ENCODE results near the gene VIPR2. TPM values are rescaled to one million over a fixed set of nuclear protein-coding genes. Genes with fewer than 3 reads are reported as not detected.

The VIPR2 gene
- total RNA-seq, 4 donors from 2014 or later, result 9.3 to 16.6 (median 12.1) TPM

DNA sequence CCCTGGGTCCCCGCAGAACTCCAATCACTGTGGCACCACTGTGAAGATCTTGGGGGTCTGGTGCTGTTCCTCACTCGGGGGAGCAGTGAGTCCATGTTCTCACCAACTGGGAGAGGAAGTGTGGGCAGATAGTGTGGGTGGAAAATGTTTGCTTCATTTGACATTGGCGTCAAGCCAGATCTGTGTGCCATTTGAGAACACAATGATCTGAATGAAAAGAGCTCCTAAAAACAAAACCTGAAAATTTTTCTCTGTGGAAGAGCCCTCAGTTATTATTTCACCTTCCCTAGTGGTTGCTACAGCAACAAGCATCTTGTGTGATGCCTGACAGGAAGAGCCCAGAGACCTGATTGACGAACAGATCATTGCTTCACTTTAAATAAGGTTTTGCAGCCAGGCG, 125.6 kb downstream of the VIPR2 start:
- no peak for DNase-seq (ENCODE audit: extremely low spot score)
- H3K27ac ChIP-seq (replicated peaks in 1 of 4), result no peak overlapping the region
- H3K4me1 ChIP-seq, result peaks cover 18 to 28% (median 26%) of the 10 kb centered on the region in 4 donors
- H3K4me3 ChIP-seq, result no peak overlapping the region
- TF ChIP-seq POLR2A (IDR thresholded peaks at IDR 0.05; ENCODE audit: low read depth) (no peak), CTCF (IDR thresholded peaks at IDR 0.05) (no peak), POLR2AphosphoS5 (IDR thresholded peaks at IDR 0.05) (no peak), EP300 (IDR thresholded peaks at IDR 0.05) (no peak)
- 75% methylated on average over 5 of the region's 5 CpGs for WGBS
- H3K36me3 ChIP-seq, result no peaks in the 10 kb centered on the region
- peaks cover 0 to 5% (median 0%) of the 10 kb centered on the region in 4 donors for H3K27me3 ChIP-seq
- intact Hi-C loops (cut with DNase I), result no loop called here
- H3K9me3 ChIP-seq, result no peaks in the 10 kb centered on the region

GRCh38 chr7:159017741-159018140, 126.9 kb downstream of the VIPR2 start:
- no peak for DNase-seq (ENCODE audit: extremely low spot score)
- no peak overlapping the region for H3K27ac ChIP-seq (replicated peaks in 1 of 4)
- H3K9me3 ChIP-seq, result no peaks in the 10 kb centered on the region
- intact Hi-C loops (cut with DNase I), result no loop called here
- 74% methylated on average over 3 of the region's 3 CpGs for WGBS
- H3K4me3 ChIP-seq, result no peak overlapping the region
- H3K4me1 ChIP-seq, result peaks cover 29 to 42% (median 37%) of the 10 kb centered on the region in 4 donors
- H3K27me3 ChIP-seq, result no peaks in the 10 kb centered on the region
- H3K36me3 ChIP-seq, result no peaks in the 10 kb centered on the region
- TF ChIP-seq POLR2A (IDR thresholded peaks at IDR 0.05; ENCODE audit: low read depth) (no peak), EP300 (IDR thresholded peaks at IDR 0.05) (no peak), CTCF (IDR thresholded peaks at IDR 0.05) (no peak), POLR2AphosphoS5 (IDR thresholded peaks at IDR 0.05) (no peak)

DNA sequence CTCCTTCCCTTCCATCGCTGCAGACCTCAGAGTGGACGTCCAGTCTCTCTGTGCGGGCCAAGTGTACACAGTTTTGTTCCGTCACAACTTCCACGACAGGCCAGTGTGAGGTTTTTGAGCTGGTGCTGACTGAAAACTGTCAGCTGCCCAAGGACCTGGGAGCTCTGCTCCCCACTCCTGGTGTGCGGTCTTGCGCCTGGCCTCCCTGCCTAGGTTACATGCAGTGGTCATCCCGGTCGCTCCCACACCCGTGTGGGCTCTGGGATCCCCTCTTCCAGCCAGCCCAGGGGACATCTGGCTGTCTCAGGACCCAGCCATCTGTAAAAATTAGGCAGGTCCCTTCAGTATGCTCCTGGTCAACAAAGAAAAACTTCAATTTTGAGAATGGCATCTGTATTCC, 127.5 kb downstream of the VIPR2 start:
- WGBS, result 85% methylated on average over 5 of the region's 10 CpGs
- H3K4me3 ChIP-seq, result no peak overlapping the region
- no peak for TF ChIP-seq EP300 (IDR thresholded peaks at IDR 0.05)
- no peak for TF ChIP-seq POLR2A (IDR thresholded peaks at IDR 0.05; ENCODE audit: low read depth)
- no peak for TF ChIP-seq POLR2AphosphoS5 (IDR thresholded peaks at IDR 0.05)
- TF ChIP-seq CTCF (IDR thresholded peaks at IDR 0.05), result no peak
- intact Hi-C loops (cut with DNase I), result no loop called here
- H3K27me3 ChIP-seq, result no peaks in the 10 kb centered on the region
- H3K27ac ChIP-seq (replicated peaks in 1 of 4), result peak overlapping the region in 2 of 4 donors; percentile 75 to 81
- H3K36me3 ChIP-seq, result no peaks in the 10 kb centered on the region
- DNase-seq (ENCODE audit: extremely low spot score), result no peak
- peaks cover 32 to 47% (median 40%) of the 10 kb centered on the region in 4 donors for H3K4me1 ChIP-seq
- no peaks in the 10 kb centered on the region for H3K9me3 ChIP-seq

DNA sequence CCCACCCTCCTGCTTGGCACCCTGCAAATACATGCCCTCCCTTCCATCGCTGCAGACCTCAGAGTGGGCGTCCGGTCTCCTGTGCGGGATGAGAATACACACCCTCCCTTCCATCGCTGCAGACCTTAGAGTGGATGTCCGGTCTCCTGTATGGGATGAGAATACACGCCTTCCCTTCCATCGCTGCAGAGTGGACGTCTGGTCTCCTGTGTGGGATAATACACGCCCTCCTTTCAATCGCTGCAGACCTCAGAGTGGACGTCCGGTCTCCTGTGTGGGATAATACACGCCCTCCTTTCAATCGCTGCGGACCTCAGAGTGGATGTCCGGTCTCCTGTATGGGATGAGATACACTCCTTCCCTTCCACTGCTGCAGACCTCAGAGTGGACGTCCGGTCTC, 128.1 kb downstream of the VIPR2 start:
- peaks cover 35 to 53% (median 40%) of the 10 kb centered on the region in 4 donors for H3K4me1 ChIP-seq
- no peaks in the 10 kb centered on the region for H3K27me3 ChIP-seq
- H3K9me3 ChIP-seq, result no peaks in the 10 kb centered on the region
- intact Hi-C loops (cut with DNase I), result no loop called here
- DNase-seq (ENCODE audit: extremely low spot score), result no peak
- H3K4me3 ChIP-seq, result no peak overlapping the region
- H3K27ac ChIP-seq (replicated peaks in 1 of 4), result peak overlapping the region in 3 of 4 donors; percentile 69 to 81 (median 75)
- no peaks in the 10 kb centered on the region for H3K36me3 ChIP-seq
- WGBS, result 89% methylated on average over 19 of the region's 19 CpGs
- no peak for TF ChIP-seq EP300 (IDR thresholded peaks at IDR 0.05)
- no peak for TF ChIP-seq CTCF (IDR thresholded peaks at IDR 0.05)
